ENCODE data around the gene TRMT10C. TPM values are rescaled to one million over a fixed set of nuclear protein-coding genes. Genes with fewer than 3 reads are reported as not detected.

TRMT10C gene
- 10 to 100 TPM; 54.3 to 55.4 TPM for total RNA-seq

DNA sequence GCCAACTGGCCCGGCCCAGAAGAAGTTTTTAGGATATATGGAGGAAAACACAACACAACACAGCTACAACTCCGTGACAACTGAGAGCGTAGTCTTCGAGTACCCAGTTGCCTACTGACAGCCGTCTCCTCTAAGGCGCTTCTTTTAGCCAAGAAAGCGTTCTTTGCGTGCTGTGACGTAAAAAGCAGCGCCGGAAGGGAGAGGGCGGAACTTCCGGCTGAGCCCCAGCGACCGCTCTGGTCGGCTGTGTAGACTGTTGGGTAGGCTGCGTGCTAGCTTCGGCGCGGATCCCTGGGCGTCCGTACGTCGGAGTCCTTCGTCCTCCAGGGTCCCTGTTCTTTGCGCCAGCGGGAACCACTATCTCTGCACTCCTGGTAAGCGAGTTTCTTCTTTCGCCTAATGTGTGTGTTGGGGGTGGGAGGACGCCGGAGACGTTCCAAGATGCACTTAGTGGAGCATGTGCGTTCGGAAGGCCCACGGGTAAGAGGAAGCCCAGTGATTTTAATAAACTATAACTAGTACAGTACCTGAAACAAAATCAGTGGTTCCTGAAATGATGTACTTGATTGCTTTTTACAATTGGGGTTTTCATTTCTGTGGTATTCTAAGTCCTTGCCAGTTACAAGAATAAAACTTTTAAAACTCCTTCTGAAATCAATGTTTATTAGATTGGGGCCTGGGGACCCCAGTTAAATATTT is at the start of gene TRMT10C:
TRMT10C (plus strand) TSS at position 239 of the 699 bp plus-strand sequence. CDS start 2,914 bp downstream, outside the sequence.
- H3K27ac Mint-ChIP-seq = peak within 1 kb of the TSS; percentile 96
- CTCF ChIA-PET = interaction anchor here (0.6 to 1.4 kb wide), 11 partner anchors 9 to 1268 kb away, joined by 3 to 5 read pairs (median 3); partner anchors contain the start of genes PCNP and ZBTB11
- intact Hi-C loops (cut with DNase I, micrococcal nuclease) = loop anchor here (1.0 to 5.0 kb wide), 7 partner anchors 13 to 179 kb away; partner anchors contain the start of genes PCNP (in 2 of the 2), RPL24 (in 1 of the 2), SENP7 (in 1 of the 2) and ZBTB11 (in 1 of the 2)
- H3K9me3 Mint-ChIP-seq (ENCODE audit: low read depth) = no peaks in the 10 kb centered on the region
- DNase-seq (peak; percentile 96), ATAC-seq (peak; percentile 98)
- peaks cover 42% of the 10 kb centered on the region for H3K4me1 Mint-ChIP-seq
- peaks cover 44% of the 10 kb centered on the region for H3K36me3 Mint-ChIP-seq (ENCODE audit: low read depth)
- peaks cover 4% of the 10 kb centered on the region for H3K27me3 Mint-ChIP-seq
- peak within 1 kb of the TSS; percentile 93 for H3K4me3 Mint-ChIP-seq
- POLR2A ChIA-PET = interaction anchor here (0.5 to 2.9 kb wide), 7 partner anchors 10 to 83 kb away, joined by 3 to 22 read pairs (median 4); partner anchors contain the start of genes PCNP and SENP7

DNA sequence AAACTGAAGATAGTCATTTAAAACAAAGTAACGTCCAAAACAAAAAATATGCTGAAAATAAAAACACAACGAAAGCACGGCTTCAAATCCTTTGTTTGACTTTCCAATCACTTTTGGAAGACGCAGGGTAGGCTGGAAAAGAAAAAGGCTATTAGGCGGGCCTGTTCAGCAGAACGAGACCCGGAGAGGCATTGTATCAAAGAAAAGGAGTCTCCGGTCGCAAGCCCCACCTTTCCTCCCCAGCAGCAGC is 49.3 kb upstream of the TRMT10C start:
- Mint-ChIP-seq H3K27me3 (no peaks in the 10 kb centered on the region), H3K36me3 (ENCODE audit: low read depth) (peaks cover 7% of the 10 kb centered on the region), H3K9me3 (ENCODE audit: low read depth) (no peaks in the 10 kb centered on the region), H3K4me3 (peak overlapping the region; percentile 85), H3K4me1 (peaks cover 52% of the 10 kb centered on the region), H3K27ac (peak overlapping the region; percentile 96)
- ChIA-PET POLR2A (interaction anchor here (0.7 to 1.1 kb wide), 4 partner anchors 23 to 88 kb away, joined by 3 to 4 read pairs (median 3); partner anchors contain the start of genes PCNP and TRMT10C), CTCF (interaction anchor here (0.6 to 1.8 kb wide), 8 partner anchors 9 to 159 kb away, joined by 3 to 5 read pairs (median 3); partner anchors contain the start of gene PCNP)
- DNase-seq = no peak
- peak; percentile 63 for ATAC-seq
- intact Hi-C loops (cut with DNase I, micrococcal nuclease) = loop anchor here (2.0 to 10.0 kb wide), 4 partner anchors 164 to 342 kb away; partner anchors contain the start of genes ZBTB11 (in 2 of the 2) and NXPE3 (in 1 of the 2)

DNA sequence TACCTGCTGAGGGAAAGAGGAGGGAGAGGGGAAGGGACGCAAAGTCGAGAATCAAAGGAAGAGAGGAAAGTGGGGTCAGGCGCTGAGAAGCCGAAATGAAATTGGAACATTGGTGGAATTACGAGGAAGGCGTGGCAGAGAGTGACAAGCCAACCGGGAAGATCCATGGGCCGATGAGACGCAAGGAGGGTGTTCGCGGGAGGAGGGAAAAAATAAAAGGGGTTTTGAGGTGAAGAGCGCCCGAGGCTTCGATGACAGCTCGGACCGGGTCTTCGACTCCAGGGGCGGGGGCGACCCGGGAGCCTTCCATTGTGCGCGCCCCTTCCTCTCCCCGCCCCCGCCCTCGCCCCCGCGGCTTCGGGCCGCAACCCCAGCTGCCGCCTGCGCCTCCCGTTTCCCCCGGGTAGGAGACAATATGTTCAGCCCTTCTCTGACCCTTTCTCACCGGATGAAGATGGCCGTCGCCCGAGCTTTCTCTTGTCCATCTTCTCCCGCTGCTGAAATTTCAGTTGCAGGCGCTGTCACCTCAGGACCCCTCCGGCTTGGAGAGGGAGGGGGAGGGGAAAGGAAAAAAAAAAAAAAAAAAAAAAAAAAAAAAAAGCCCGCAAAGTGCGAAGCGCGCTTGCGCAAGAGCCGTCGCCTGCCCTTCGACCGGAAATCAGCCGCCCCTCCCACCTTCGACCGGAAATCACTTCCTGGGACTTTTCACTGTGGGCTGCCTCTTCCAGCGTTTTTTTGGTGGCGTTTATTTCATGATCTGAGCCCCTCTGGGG is 48.8 kb upstream of the TRMT10C start, which contains the start of gene SENP7:
SENP7 (minus strand) TSS at position 567 of the 773 bp plus-strand sequence; CDS start at position 485, 82 bp downstream.
- CTCF ChIA-PET = interaction anchor here (0.6 to 1.8 kb wide), 8 partner anchors 9 to 159 kb away, joined by 3 to 5 read pairs (median 4); partner anchors contain the start of gene PCNP
- peak; percentile 49 for ATAC-seq
- intact Hi-C loops (cut with DNase I, micrococcal nuclease) = loop anchor here (1.0 to 10.0 kb wide), 7 partner anchors 48 to 342 kb away; partner anchors contain the start of genes ZBTB11 (in 2 of the 2), CEP97 (in 1 of the 2), NXPE3 (in 1 of the 2) and PCNP (in 1 of the 2)
- POLR2A ChIA-PET = interaction anchor here (0.7 to 1.3 kb wide), 5 partner anchors 22 to 89 kb away, joined by 3 to 4 read pairs (median 3); partner anchors contain the start of genes PCNP and TRMT10C
- Mint-ChIP-seq H3K27ac (peak within 1 kb of the TSS; percentile 96), H3K4me1 (peaks cover 53% of the 10 kb centered on the region), H3K27me3 (no peaks in the 10 kb centered on the region), H3K9me3 (ENCODE audit: low read depth) (no peaks in the 10 kb centered on the region), H3K36me3 (ENCODE audit: low read depth) (peaks cover 7% of the 10 kb centered on the region), H3K4me3 (peak within 1 kb of the TSS; percentile 85)
- DNase-seq = peak; percentile 88

DNA sequence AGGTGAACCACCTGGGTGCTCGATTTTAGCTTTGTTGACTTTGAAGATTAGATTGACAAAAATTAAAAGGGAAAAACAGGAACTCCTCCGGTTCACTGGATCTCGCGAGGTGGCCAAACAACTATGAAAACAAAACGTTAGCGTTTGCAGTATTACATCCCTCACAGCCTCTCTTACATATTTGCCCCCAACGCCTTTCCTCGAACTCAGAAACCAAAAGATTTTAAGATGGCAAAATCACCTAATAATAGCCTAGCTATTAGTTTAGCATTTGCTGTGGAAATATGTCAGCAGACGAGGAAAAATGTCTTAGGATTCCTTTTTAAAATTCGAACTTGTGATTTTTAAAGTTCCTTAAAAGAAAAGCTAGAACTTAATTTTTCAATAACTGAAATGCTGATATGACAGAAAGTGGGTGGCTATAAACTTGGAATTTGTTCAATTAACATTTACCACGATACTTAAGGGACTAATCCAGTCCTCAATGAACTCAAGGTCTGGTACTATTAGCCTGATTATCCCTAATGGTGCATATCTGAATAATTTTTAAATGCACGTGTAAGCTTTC is 48.2 kb upstream of the TRMT10C start:
- Mint-ChIP-seq H3K36me3 (ENCODE audit: low read depth) (peaks cover 4% of the 10 kb centered on the region), H3K4me1 (peaks cover 56% of the 10 kb centered on the region), H3K27me3 (no peaks in the 10 kb centered on the region), H3K4me3 (peak overlapping the region; percentile 85), H3K27ac (peak overlapping the region; percentile 96), H3K9me3 (ENCODE audit: low read depth) (no peaks in the 10 kb centered on the region)
- ChIA-PET POLR2A (interaction anchor here (1.1 to 1.3 kb wide), 2 partner anchors 48 to 60 kb away, joined by 3 read pairs; partner anchors contain the start of genes PCNP and TRMT10C), CTCF (interaction anchor here (0.5 to 1.8 kb wide), 2 partner anchors 8 to 35 kb away, joined by 4 to 5 read pairs; no protein-coding TSS in a partner anchor)
- intact Hi-C loops (cut with DNase I, micrococcal nuclease) = loop anchor here (1.0 to 10.0 kb wide), 7 partner anchors 48 to 341 kb away; partner anchors contain the start of genes ZBTB11 (in 2 of the 2), CEP97 (in 1 of the 2), NXPE3 (in 1 of the 2) and PCNP (in 1 of the 2)
- no peak for DNase-seq
- peak; percentile 28 for ATAC-seq

DNA sequence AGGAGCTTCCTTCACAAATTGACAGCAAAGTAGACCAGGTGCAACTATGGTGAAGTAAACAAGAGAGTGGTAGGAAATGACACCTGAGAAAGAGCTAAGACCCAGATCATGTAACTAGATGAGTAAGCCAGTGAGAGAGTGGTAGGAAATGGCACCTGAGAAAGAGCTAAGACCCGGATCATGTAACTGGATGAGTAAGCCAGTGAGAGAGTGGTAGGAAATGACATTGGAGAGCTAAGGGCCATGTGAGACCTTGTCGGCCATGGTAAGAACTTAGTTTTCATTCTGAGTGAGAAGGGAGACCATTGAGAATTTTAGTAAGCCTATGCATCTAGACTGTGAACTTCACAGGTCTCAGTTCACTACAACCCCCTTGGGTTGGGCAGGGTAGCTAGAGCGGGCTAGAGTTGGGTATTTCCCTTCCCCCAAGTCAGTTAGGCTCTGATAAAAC is 43.2 kb upstream of the TRMT10C start:
- POLR2A ChIA-PET = interaction anchor here (0.7 to 1.6 kb wide), 14 partner anchors 11 to 808 kb away, joined by 3 to 14 read pairs (median 5); partner anchors contain the start of genes PCNP, RPL24, TRMT10C and ZBTB11
- DNase-seq (peak; percentile 67), ATAC-seq (peak; percentile 93)
- Mint-ChIP-seq H3K4me1 (peaks cover 58% of the 10 kb centered on the region), H3K36me3 (ENCODE audit: low read depth) (peaks cover 5% of the 10 kb centered on the region), H3K9me3 (ENCODE audit: low read depth) (no peaks in the 10 kb centered on the region), H3K27ac (peak overlapping the region; percentile 92), H3K27me3 (no peaks in the 10 kb centered on the region), H3K4me3 (peak overlapping the region; percentile 63)
- CTCF ChIA-PET = interaction anchor here (0.6 to 2.4 kb wide), 12 partner anchors 9 to 104 kb away, joined by 3 to 10 read pairs (median 4); partner anchors contain the start of genes PCNP and TRMT10C
- intact Hi-C loops (cut with DNase I, micrococcal nuclease) = loop anchor here (1.0 to 10.0 kb wide), 8 partner anchors 26 to 336 kb away; partner anchors contain the start of genes TRMT10C (in 2 of the 2) and PCNP (in 1 of the 2)

DNA sequence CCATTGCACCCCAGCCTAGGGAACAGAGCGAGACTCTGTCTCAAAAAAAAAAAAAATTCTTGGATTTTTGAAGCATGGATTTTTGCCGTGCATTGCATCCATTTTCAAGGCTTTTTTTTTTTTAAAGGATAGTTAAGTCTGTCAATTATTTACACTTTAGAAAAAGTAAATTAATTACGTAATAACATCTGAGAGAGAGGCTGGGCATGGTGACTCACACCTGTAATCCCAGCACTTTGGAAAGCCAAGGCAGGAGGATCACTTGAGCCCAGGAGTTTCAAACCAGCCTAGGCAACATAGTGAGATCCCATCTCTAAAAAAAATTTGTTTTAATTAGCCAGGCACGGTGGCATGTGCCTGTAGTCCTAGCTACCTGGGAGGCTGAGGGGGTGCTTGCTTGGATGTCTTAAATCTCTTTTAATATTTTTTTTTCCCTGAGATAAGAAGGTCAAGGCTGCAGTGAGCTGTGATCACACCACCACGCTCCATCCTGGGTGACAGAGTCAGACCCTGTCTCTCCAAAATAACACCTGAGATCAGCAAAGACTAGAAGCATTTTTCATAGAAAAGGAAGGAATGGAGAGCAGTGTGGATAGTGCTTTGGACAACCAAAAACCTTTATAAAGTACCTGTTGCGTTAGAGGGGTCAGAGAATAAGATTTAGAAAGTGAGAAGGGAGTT is 41.8 kb upstream of the TRMT10C start:
- Mint-ChIP-seq H3K36me3 (ENCODE audit: low read depth) (peaks cover 5% of the 10 kb centered on the region), H3K4me3 (peak overlapping the region; percentile 46), H3K9me3 (ENCODE audit: low read depth) (peaks cover 1% of the 10 kb centered on the region), H3K27ac (peak overlapping the region; percentile 81), H3K4me1 (peaks cover 52% of the 10 kb centered on the region), H3K27me3 (no peaks in the 10 kb centered on the region)
- DNase-seq (no peak), ATAC-seq (no peak)
- intact Hi-C loops (cut with DNase I, micrococcal nuclease) = loop anchor here (2.0 to 10.0 kb wide), 3 partner anchors 128 to 335 kb away; no protein-coding TSS in a partner anchor
- CTCF ChIA-PET = interaction anchor here (1.5 to 1.8 kb wide), 2 partner anchors 10 to 41 kb away, joined by 3 to 6 read pairs; no protein-coding TSS in a partner anchor
- POLR2A ChIA-PET = interaction anchor here (1.4 to 1.6 kb wide), 3 partner anchors 11 to 48 kb away, joined by 4 to 7 read pairs (median 7); no protein-coding TSS in a partner anchor

DNA sequence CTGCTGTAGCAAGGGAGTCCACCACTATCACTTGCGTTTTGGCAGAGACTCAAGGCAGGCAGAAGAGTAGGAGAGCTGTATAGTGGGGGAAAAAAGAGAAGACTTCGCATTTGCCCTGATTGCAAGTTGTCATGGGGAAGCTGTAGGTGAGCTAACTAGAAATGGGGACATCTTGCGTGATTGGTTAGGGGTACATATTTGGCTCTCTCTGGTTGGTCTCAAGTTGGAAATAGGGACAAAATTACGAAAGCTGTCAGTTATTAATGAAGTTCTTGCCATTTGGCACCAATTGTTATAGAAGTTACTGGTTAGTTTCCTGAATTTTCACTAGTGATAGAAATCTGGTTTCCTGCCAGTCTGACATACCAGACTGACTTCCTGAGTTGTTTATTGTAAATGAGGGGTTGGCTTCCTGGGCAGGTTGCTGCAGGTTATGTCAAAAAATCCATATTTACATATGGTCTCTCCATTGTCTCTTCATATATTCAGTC is 40.4 kb upstream of the TRMT10C start:
- Mint-ChIP-seq H3K27me3 (no peaks in the 10 kb centered on the region), H3K4me3 (peak overlapping the region; percentile 46), H3K9me3 (ENCODE audit: low read depth) (peaks cover 5% of the 10 kb centered on the region), H3K27ac (peak overlapping the region; percentile 84), H3K36me3 (ENCODE audit: low read depth) (peaks cover 5% of the 10 kb centered on the region), H3K4me1 (peaks cover 49% of the 10 kb centered on the region)
- no peak for ATAC-seq
- DNase-seq = no peak
- ChIA-PET POLR2A (interaction anchor here (0.6 to 1.6 kb wide), 4 partner anchors 9 to 131 kb away, joined by 3 to 7 read pairs (median 5); no protein-coding TSS in a partner anchor), CTCF (interaction anchor here (0.7 to 1.9 kb wide), 7 partner anchors 8 to 74 kb away, joined by 3 to 6 read pairs (median 3); partner anchors contain the start of genes PCNP and SENP7)
- intact Hi-C loops (cut with DNase I, micrococcal nuclease) = no loop called here

DNA sequence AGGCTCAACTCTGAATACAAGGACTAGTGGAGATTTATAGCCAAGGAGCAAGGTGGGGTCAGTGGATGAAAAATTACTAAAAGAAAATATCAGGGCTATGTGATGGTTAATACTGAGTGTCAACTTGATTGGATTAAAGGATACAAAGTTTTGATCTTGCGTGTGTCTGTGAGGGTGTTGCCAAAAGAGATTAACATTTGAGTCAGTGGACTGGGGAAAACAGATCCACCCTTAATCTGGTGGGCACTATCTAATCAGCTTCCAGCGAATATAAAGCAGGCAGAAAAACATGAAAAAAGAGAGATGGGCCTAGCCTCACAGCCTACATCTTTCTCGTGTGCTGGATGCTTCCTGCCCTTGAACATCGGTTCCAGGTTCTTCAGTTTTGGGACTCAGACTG is 34.2 kb upstream of the TRMT10C start:
- ATAC-seq (no peak), DNase-seq (no peak)
- Mint-ChIP-seq H3K27me3 (no peaks in the 10 kb centered on the region), H3K4me1 (peaks cover 33% of the 10 kb centered on the region), H3K36me3 (ENCODE audit: low read depth) (peaks cover 5% of the 10 kb centered on the region), H3K4me3 (no peak overlapping the region), H3K9me3 (ENCODE audit: low read depth) (peaks cover 14% of the 10 kb centered on the region), H3K27ac (no peak overlapping the region)
- intact Hi-C loops (cut with DNase I, micrococcal nuclease) = no loop called here
- ChIA-PET POLR2A (interaction anchor here (0.6 kb wide), 1 partner anchor 148 kb away, joined by 3 read pairs; no protein-coding TSS in a partner anchor), CTCF (interaction anchor here (0.6 kb wide), 1 partner anchor 666 kb away, joined by 4 read pairs; no protein-coding TSS in a partner anchor)

DNA sequence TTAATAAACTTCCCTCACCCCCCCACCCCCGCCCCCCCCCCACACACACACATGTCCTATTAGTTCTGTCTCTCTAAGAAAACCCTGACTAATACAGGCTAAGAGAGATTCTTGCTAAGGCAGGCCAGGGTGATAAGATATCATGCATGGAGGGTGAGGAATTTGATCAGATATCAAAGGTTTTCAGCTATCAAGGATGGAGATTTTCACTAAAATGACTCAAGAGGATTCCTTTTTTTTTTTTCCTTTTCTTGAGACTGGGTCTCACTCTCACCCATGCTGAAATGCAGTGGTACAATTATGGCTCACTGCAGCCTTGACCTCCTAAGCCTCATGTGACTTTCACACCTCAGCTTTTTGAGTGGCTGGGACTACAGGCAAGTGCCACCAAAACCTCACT is 33.8 kb upstream of the TRMT10C start:
- H3K4me1 Mint-ChIP-seq = peaks cover 33% of the 10 kb centered on the region
- ChIA-PET POLR2A (interaction anchor here (0.6 kb wide), 1 partner anchor 148 kb away, joined by 3 read pairs; no protein-coding TSS in a partner anchor), CTCF (interaction anchor here (0.6 kb wide), 1 partner anchor 665 kb away, joined by 4 read pairs; no protein-coding TSS in a partner anchor)
- peaks cover 5% of the 10 kb centered on the region for H3K36me3 Mint-ChIP-seq (ENCODE audit: low read depth)
- intact Hi-C loops (cut with DNase I, micrococcal nuclease) = no loop called here
- DNase-seq (no peak), ATAC-seq (no peak)
- no peak overlapping the region for H3K27ac Mint-ChIP-seq
- peaks cover 14% of the 10 kb centered on the region for H3K9me3 Mint-ChIP-seq (ENCODE audit: low read depth)
- no peaks in the 10 kb centered on the region for H3K27me3 Mint-ChIP-seq
- no peak overlapping the region for H3K4me3 Mint-ChIP-seq

All from activated CD4-positive, alpha-beta T cell treated with anti-CD3 and anti-CD28 coated beads for 36 hours (primary cell).